Adipocyte (in vitro differentiated cells): ENCODE measurements around the gene SNAI1.

Experiments
- DNase-seq: peaks from one replicate; pipeline ENCODE4 v3.0.0-alpha.2; 2015; ENCODE audit warnings: low read depth
- H3K27me3 ChIP-seq: replicated peaks from 2 replicates; pipeline ENCODE4 v1.7.0; 2013; ENCODE audit warnings: mild to moderate bottlenecking, low read length, moderate library complexity; ENCODE audit not compliant: control insufficient read depth, insufficient read depth
- H3K36me3 ChIP-seq: 2 replicates; pipeline ENCODE4 v1.7.0; 2013; ENCODE audit warnings: low read length, mild to moderate bottlenecking, moderate library complexity; ENCODE audit not compliant: control insufficient read depth, insufficient read depth, severe bottlenecking
- H3K4me1 ChIP-seq: 2 replicates; pipeline ENCODE4 v1.7.0; 2013; ENCODE audit warnings: mild to moderate bottlenecking, low read length, moderate library complexity; ENCODE audit not compliant: control insufficient read depth, insufficient read depth
- H3K4me3 ChIP-seq: 2 replicates; pipeline ENCODE4 v1.7.0; 2013; ENCODE audit warnings: mild to moderate bottlenecking, low read length, moderate library complexity
- H3K9ac ChIP-seq: 2 replicates; pipeline ENCODE4 v1.7.0; 2013; ENCODE audit warnings: mild to moderate bottlenecking, low read length, moderate library complexity
- H3K9me3 ChIP-seq: 2 replicates; pipeline ENCODE4 v1.7.0; 2013; ENCODE audit warnings: mild to moderate bottlenecking, low read length, moderate library complexity; ENCODE audit not compliant: control insufficient read depth

SNAI1 gene

DNA sequence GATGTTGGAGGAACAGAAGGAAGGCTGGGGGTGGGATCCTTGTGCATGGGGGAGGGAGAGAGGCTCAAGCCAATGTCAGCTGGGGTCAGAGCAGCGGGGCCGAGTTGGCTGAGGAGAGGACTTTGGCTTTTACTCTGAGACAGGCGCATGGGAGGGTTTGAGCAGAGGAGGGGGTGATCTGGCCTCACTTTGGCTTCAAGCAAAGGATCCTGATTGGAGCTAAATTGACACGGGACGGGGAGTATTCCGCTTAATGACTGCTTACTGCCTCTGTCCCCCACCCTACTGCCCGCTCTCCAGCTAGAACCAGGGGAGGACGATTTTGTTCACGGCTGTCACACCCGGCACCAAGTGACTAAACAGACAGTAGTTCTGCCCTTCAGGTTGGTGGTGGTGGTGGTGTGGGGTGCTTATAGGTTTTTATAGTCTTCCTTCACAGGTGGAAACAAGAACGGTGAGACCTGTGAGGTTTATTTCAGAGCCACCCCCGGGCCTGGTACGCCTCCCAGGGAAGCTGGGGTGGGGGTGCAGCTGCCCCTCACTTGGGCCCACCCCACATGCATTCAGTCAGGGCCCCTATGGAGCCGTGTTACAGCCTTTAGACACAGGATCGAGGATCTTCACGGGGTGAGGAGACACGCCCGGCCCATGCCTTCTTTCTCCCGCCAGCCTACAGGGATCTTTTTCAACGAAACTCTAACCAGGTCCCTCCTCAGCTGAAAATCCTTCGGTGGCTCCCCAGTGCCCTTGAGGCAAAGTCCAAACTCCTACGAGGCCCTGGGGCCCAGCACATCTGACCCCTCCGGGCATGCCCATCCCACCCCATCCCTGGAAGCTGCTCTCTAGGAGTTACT lies 1.3 kb upstream of the SNAI1 start:
- Histone ChIP-seq H3K27me3 (no peaks in the 10 kb centered on the region), H3K4me1 (peaks cover 31% of the 10 kb centered on the region), H3K36me3 (peaks cover 13% of the 10 kb centered on the region), H3K9ac (no peak overlapping the region), H3K9me3 (no peaks in the 10 kb centered on the region), H3K4me3 (no peak overlapping the region)
- DNase-seq: no peak

DNA sequence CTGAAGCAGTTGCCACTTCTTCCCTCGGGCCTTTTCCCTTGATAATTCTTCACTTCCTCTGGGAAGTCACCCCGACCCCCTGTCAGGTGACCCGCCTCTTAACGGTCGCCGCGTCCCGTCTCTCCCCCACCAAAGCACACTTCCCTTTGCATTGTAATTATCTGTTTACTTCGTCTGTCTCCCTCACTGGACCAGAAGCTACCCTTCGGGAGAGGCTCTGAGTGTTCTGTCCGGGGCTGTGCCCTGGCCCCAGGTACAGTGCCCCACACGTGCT lies 771 bp upstream of the SNAI1 start:
- Histone ChIP-seq H3K4me1 (peaks cover 36% of the 10 kb centered on the region), H3K9me3 (no peaks in the 10 kb centered on the region), H3K4me3 (peak overlapping the region; percentile 96), H3K27me3 (no peaks in the 10 kb centered on the region), H3K9ac (no peak overlapping the region), H3K36me3 (peaks cover 13% of the 10 kb centered on the region)
- no peak for DNase-seq

DNA sequence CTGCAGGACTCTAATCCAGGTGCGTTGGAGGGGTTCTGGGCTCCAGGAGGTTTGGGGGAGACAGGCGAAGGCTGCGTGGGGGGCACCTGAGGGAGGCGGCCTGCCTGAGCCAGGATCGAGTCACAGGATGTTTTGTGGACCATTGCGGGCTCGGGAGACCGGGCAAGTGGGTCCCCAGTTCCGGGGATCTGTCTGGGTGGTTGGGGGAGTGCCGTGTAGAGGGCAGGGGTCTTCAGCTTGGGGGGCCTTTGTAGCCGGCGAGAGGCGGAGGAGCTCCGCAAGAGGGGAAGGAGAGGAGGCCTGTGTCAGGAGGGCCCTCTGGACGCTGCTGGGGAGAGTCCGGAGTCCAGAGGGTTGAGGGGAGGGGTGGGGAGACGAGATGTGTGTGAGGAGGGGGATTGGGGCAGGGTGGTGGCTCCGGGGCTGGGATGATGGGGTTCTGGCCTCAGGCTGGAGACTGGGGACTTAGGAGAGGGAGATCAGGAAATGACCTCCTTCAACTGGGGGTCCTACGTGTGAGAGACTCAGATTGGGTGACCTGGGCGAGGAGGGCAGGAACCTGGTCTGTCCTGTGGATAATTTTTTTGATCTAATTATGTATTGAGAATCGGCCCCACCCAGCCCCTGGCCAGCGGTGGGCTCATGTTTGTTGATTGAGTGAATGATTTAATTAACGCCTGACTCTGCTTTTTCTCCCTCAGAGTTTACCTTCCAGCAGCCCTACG lies 505 bp downstream of the SNAI1 start:
- no peaks in the 10 kb centered on the region for H3K27me3 ChIP-seq
- peak overlapping the region; percentile 96 for H3K4me3 ChIP-seq
- peak overlapping the region; percentile 94 for H3K9ac ChIP-seq
- peaks cover 43% of the 10 kb centered on the region for H3K4me1 ChIP-seq
- peaks cover 23% of the 10 kb centered on the region for H3K36me3 ChIP-seq
- DNase-seq: peak; percentile 24
- no peaks in the 10 kb centered on the region for H3K9me3 ChIP-seq

DNA sequence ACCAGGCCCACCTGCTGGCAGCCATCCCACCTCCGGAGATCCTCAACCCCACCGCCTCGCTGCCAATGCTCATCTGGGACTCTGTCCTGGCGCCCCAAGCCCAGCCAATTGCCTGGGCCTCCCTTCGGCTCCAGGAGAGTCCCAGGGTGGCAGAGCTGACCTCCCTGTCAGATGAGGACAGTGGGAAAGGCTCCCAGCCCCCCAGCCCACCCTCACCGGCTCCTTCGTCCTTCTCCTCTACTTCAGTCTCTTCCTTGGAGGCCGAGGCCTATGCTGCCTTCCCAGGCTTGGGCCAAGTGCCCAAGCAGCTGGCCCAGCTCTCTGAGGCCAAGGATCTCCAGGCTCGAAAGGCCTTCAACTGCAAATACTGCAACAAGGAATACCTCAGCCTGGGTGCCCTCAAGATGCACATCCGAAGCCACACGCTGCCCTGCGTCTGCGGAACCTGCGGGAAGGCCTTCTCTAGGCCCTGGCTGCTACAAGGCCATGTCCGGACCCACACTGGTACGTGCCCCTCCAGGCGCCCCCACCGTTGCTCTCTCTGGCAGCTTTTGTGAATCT lies 1.1 kb downstream of the SNAI1 start:
- Histone ChIP-seq H3K4me3 (peak overlapping the region; percentile 96), H3K27me3 (no peaks in the 10 kb centered on the region), H3K9ac (peak overlapping the region; percentile 94), H3K36me3 (peaks cover 29% of the 10 kb centered on the region), H3K9me3 (no peaks in the 10 kb centered on the region), H3K4me1 (peaks cover 50% of the 10 kb centered on the region)
- peak; percentile 58 for DNase-seq

DNA sequence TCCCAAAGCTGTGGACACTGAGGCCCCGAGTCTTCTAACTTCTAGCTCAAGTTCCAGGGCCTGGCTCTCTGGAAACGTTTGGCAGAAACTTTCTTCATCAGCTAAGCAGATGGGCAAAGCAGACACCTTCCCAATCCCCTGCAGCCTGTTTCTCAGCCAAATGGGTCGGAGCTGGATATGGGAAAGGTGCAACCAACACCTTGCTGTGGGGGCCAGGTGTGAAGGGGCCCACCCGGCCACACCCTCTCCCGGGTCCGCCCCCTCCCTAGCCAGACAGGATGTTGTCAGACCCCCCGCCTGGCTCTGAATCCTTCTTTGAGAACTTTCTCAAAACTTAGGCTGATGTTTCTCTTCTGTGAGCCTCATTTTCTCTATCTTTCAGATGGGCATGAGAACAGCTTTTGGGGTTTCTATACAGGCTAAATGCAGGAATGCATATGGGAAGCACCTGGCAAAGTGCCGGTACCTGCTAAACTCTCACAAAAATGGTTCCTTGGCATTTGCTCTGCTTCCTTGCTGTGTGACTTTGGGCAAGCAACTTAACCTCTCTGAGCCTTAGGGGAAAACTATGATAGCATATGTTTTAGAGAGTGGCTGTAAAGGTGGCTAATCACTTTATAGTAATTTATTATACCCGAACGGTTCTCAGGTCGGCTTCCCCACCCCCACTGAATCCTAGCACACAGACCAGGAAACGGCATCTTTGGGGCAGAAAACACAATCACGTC lies 1.8 kb downstream of the SNAI1 start:
- H3K4me3 ChIP-seq: peak overlapping the region; percentile 96
- H3K36me3 ChIP-seq: peaks cover 30% of the 10 kb centered on the region
- H3K4me1 ChIP-seq: peaks cover 56% of the 10 kb centered on the region
- no peaks in the 10 kb centered on the region for H3K27me3 ChIP-seq
- H3K9me3 ChIP-seq: no peaks in the 10 kb centered on the region
- peak overlapping the region; percentile 94 for H3K9ac ChIP-seq
- peak; percentile 15 for DNase-seq

DNA sequence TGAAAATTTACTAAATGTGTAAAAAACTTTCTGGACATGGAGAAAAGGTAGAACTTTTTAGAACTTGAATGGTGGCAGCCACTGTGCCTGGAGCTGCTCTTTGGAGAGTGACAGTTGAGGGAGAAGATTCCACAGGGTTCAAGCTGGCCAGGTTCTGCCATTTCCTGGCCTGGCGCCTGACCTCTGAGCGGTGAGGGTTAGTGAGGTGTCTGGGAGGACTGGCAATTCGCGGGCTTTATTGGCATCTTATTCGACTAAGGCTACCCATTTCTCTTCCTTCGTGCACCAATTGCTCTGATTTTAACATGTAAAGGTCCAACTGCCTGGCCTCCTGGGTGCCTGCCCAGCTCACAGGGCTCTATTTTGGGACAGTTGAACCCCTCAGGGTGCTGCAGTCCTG lies 2.4 kb downstream of the SNAI1 start:
- Histone ChIP-seq H3K4me3 (peak overlapping the region; percentile 96), H3K9ac (peak overlapping the region; percentile 94), H3K4me1 (peaks cover 62% of the 10 kb centered on the region)

DNA sequence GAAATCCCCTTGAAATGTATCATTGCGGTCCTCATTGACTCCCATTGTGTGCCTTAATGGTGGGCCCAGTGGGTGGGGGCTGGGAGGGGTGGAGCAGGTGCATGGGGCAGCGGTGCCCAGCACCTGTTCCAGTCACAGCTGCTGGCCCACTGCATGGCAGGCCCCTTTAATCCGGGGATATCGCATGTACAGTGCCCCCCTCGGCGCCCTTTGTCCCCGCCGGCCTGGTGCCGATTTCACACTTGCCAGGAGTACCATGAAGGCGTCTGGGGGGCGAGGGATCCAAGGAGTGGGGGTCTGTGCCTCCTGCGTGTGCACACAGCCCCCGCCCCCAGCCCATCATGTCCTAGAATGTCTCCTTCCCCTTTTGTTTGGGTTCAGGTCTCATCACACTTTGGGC lies 2.8 kb downstream of the SNAI1 start:
- peak overlapping the region; percentile 96 for H3K4me3 ChIP-seq
- no peak for DNase-seq
- no peaks in the 10 kb centered on the region for H3K27me3 ChIP-seq
- no peaks in the 10 kb centered on the region for H3K9me3 ChIP-seq
- peak overlapping the region; percentile 94 for H3K9ac ChIP-seq
- H3K4me1 ChIP-seq: peaks cover 67% of the 10 kb centered on the region
- H3K36me3 ChIP-seq: peaks cover 30% of the 10 kb centered on the region

More for the DNA sequence above, 2.4 kb downstream of the SNAI1 start:
- Histone ChIP-seq H3K27me3 (no peaks in the 10 kb centered on the region), H3K36me3 (peaks cover 30% of the 10 kb centered on the region), H3K9me3 (no peaks in the 10 kb centered on the region)
- DNase-seq: no peak

DNA sequence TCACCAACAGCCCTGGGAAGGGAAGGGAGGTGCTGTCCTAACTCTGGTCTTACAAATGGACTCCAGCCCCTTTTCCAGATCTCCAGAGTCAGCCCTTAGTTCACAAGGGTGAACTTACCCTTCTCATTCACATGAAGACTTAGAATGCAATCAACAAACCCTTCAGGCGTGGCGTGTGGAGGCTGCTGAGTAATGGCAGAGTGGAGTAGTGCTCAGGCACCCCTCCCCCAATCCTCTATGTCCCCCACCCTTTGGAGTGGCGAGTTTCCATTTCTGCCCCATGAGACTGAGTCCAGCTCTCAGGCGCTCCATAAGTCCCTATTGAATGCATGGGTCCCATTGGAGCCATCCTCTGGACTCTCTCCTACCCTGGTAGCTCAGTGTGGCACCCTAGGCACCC lies 3.3 kb downstream of the SNAI1 start:
- H3K27me3 ChIP-seq: no peaks in the 10 kb centered on the region
- peaks cover 67% of the 10 kb centered on the region for H3K4me1 ChIP-seq
- no peak for DNase-seq
- H3K9me3 ChIP-seq: no peaks in the 10 kb centered on the region
- H3K4me3 ChIP-seq: peak overlapping the region; percentile 96
- H3K36me3 ChIP-seq: peaks cover 30% of the 10 kb centered on the region
- H3K9ac ChIP-seq: peak overlapping the region; percentile 94

DNA sequence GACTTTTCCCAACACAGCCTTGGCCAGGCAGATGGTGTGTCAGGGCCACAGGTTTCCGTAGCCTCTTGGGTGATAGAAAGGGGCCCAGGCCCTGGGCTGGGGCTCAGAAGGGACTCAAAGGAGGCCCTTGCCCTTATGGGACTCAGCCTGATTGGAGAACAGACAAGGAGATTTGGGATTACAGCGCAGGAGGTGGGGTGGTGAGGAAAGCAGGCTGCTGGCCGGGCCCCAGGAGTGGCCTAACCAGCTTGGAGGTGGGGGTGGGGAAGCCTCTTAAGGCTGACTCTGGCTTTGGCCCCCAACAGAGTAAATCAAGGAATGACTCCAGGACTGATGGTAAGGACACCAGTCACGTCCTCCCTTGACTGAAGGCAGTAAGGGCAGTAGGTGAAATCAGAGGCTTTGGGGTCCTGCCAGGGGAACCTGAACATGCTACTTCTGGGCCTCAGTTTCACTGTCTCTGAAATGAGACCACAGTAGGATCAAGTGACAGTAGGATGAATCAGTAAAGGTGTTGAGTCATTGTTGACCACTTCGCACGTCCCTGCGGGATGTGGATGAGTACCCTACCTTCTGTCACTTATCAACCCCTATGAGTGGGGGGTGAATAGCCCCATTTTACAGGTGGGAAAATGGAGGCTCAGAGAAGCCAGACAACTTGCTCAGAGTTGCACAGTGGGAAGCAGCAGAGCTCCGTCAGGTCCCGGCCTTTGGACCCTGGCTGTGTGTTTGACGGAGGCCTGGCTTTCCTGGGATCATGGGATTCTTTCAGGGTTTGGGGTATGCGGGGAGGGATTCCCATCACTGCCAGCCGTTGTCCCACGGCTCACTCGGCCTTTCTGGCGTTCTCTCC lies 4.5 kb downstream of the SNAI1 start:
- Histone ChIP-seq H3K9me3 (no peaks in the 10 kb centered on the region), H3K4me1 (peaks cover 67% of the 10 kb centered on the region), H3K27me3 (no peaks in the 10 kb centered on the region), H3K36me3 (peaks cover 30% of the 10 kb centered on the region), H3K4me3 (peak overlapping the region; percentile 96), H3K9ac (peak overlapping the region; percentile 94)
- DNase-seq: peak; percentile 27

DNA sequence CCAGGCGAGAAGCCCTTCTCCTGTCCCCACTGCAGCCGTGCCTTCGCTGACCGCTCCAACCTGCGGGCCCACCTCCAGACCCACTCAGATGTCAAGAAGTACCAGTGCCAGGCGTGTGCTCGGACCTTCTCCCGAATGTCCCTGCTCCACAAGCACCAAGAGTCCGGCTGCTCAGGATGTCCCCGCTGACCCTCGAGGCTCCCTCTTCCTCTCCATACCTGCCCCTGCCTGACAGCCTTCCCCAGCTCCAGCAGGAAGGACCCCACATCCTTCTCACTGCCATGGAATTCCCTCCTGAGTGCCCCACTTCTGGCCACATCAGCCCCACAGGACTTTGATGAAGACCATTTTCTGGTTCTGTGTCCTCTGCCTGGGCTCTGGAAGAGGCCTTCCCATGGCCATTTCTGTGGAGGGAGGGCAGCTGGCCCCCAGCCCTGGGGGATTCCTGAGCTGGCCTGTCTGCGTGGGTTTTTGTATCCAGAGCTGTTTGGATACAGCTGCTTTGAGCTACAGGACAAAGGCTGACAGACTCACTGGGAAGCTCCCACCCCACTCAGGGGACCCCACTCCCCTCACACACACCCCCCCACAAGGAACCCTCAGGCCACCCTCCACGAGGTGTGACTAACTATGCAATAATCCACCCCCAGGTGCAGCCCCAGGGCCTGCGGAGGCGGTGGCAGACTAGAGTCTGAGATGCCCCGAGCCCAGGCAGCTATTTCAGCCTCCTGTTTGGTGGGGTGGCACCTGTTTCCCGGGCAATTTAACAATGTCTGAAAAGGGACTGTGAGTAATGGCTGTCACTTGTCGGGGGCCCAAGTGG lies 5.3 kb downstream of the SNAI1 start:
- peak; percentile 28 for DNase-seq
- no peaks in the 10 kb centered on the region for H3K9me3 ChIP-seq
- H3K9ac ChIP-seq: no peak overlapping the region
- peaks cover 30% of the 10 kb centered on the region for H3K36me3 ChIP-seq
- H3K27me3 ChIP-seq: no peaks in the 10 kb centered on the region
- no peak overlapping the region for H3K4me3 ChIP-seq
- H3K4me1 ChIP-seq: peaks cover 67% of the 10 kb centered on the region
